ENCODE data around the gene CLMP.
A peak's percentile ranks its signal among the peaks of the same experiment; 100 is the strongest.

CLMP gene, protein sequence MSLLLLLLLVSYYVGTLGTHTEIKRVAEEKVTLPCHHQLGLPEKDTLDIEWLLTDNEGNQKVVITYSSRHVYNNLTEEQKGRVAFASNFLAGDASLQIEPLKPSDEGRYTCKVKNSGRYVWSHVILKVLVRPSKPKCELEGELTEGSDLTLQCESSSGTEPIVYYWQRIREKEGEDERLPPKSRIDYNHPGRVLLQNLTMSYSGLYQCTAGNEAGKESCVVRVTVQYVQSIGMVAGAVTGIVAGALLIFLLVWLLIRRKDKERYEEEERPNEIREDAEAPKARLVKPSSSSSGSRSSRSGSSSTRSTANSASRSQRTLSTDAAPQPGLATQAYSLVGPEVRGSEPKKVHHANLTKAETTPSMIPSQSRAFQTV

DNA sequence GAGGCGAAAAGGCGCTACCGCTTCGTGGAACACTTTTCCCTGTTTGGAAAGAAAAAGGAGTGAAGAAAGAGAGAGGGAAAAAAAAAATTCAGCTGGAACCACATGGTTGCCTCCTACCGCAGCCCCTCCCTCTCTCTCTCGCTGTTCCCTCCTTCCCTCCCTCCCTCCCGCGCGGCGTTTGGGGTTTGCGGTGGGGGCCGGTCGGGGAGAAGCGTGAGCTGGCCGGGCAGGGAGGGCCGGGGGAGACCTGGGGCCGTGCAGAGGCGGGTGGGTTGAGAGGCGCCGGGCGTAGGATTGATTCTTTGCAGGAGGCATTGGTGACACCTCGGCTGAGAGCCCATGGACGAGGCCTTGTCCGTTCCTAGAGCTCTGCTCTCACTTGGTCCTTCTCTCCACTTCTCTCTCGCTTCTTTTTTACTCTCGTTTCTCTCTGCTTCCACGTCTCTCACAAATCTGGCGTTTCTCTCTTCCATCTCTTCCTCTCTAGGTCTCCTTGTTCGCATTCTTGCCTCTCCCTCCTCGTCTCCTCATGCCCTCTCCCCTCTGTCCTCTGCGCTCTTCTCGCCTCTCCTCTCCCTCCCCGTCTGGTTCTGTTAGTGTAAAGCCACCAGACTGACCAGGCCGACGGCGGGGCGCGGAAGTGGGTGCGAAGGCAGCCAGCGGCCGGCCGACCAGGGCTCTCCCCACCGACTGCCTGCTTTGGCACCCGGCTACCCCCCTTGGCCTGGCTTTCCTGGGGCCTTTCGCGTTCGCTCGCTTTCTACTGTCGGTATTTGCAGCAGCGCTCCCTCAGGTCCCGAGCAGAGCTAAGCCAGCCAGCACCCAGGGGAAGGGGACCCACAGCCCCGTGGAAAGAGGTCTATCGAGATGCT is at the start of gene CLMP:
CLMP (minus strand) TSS at position 61 of the 872 bp plus-strand sequence. CDS start 308 bp downstream, outside the sequence.
- peak; percentile 9 for DNase-seq (ENCODE audit: low read depth)

DNA sequence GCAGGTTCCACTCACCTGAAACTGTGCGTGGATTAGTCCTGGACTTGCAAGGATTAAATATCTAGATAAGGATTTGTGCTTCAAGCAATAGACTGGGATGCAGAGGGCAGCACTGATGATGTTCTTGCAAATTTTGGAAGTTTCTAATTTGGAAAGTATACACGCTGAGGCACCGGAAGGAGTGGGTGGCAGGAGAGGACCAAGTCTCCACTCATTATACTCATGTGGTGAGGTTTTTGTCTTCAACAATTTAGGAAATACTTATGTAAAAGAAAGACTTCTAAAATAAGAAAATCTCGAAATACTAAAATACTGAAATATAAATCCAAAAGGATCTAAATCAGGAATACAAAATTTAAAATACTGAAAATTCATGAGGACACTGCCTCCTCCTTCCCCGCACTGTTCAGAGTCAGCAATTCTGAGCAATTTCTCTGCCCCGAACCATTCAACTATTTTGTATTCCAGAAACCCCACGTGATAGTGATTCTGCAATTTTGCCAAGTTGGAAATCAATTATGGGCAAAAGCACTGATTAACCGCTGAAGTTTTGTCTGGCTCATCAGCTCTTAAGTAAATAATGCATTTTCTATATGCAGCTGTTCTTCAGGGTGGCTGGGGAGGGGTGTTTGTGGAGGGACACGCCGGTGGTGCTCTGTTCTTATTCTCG is 47.0 kb upstream of the CLMP start:
- DNase-seq (ENCODE audit: low read depth) = no peak

DNA sequence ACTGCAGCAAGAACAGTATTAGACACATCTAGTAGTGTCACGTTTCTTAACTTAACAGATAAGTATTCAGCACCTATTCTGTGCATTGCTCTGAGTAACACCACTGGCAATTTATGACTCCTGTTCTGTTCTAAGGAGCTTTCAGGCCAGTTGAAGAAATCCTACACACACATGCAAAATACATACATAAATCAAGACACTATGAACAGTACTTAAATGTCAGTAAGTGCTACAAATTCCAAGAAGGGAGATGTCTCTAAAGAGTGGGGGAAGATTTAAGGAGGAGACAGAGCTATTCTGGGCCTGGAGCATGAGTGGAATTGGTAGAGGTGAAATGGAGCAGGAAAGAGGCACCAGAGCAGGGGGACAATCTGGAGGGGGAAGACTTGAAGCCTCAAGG is 46.2 kb upstream of the CLMP start:
- DNase-seq (ENCODE audit: low read depth) = no peak

DNA sequence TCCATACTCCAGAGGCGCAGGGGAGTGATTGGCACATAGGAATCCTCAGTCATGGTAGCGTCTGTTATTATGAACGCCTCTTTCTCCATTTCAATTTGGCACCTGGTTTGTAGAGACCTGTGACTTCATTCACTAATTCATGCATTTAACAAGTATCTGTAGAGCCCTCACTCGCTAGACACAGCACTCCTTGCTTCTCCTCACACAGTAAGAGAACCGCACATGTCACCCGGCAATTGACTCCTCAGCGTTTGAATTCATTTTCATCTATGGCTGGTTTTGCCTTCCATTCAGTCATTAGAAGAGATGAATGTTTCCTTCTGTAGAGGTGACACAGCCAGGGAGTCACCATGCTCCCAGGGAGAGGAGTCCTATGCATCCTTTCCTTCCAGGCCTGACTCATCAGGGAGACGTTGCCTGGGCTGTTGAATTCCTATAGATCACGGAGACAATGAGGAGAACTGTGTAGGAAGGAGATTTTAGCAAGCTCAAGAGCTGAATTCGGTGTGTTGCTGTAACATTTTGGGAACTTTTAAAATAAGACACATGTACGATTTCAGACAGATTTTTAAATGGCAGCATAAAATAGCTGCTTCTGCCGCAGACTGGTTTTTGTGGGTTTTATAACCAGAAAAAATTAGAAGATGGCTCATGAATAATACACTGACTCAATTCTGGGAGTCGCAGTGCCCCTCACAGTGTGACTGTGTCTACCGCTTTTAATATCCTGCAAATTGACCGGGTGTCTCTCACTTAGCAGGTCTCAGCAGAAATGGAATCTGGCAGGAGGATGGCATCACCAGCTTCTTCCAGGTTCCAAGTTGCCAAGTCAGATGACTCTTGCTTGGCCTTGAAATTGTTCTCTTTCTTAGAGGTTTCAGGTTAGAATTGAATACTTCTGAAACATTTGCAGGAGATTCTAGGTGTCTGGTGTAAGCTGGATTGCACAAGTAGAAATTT is 44.4 kb upstream of the CLMP start:
- no peak for DNase-seq (ENCODE audit: low read depth)

DNA sequence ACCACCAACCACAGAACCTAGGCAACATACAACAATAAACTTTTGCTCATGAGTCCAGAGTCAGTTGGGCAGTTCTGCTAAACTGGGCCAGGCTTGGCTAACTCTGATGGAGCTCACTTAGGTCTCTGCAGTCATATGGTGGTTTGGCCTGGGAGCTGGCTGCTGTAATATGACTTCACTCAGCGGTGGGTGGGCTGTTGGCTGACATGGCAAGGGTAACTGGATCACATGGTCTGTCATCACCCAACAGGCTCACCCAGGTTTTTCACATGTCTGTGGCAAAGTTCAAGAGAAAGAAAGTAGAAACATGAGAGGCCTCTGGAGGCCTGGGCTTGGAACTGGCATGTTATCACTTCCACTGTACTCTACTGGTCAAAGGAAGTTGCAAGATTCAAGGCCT is 43.2 kb upstream of the CLMP start:
- no peak for DNase-seq (ENCODE audit: low read depth)

DNA sequence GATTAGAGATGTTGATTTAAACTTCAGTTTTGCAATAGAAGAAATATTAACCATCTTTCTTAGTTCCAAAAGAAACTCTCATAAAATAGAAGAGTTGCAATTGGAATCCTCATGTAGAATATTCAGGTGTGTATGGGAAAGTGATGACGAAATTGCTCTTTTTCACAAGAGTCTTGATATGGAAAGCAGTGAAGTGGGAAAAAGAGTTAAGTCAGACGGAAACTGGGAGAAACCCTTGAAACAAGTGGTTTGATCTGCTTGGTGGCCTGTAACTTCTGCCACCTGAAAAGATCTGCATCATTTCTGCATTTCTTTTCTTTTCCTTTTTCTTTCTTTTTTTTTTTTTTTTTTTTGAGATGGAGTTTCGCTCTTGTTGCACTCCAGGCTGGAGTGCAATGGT is 41.8 kb upstream of the CLMP start:
- DNase-seq (ENCODE audit: low read depth) = no peak

DNA sequence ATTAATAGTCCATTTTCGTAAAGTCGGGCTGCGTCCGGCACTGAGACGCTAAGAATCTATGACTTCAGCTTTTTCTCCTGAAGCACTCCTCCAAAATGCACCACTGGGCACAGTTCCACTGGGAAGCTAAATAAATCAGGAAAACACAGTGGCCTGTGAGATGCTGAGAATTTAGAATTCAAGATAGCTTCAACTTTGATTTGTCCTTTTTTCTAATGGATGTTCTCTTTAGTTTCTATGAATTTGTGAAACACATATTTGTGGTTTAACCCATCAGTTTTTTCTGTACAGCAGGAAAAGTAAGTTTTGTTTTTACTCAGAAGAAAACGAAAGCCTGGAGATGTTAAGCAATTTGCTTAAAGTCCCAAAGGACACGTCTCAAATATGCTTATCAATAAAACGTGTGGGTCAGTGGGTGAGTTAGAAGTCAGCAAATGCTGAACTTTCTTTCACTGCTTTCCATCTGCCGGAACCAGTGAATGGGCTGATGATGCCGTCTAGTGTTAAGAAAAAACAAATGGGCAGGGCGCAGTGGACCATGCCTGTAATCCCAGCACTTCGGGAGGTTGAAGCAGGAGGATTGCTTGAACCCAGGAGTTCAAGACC is 40.7 kb upstream of the CLMP start:
- no peak for DNase-seq (ENCODE audit: low read depth)

DNA sequence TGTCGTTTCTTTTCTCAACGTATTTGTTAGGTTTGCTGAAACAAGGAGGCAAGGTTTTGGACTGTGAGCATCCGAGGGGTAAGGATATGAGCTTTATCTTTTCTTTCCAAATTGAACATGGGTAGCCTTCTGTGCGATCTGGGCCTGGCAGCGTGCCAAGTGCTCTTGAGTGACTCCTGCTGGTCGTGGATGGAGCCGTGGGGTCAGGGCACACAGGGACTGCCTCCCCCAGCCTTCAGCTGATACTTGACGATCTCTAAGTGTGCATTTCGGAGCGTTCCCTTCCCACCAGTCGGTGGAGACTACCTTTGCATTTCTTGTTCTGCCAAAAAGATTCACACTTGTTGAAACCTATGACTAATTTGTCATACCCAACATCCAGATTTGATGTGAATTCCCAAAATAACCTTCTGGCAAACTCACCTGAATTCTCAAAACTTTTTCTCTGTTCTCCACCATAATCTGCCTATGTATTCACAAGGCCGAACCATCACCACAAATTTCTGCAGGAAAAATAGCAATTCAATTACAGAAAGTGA is 40.1 kb upstream of the CLMP start:
- DNase-seq (ENCODE audit: low read depth) = peak; percentile 16

DNA sequence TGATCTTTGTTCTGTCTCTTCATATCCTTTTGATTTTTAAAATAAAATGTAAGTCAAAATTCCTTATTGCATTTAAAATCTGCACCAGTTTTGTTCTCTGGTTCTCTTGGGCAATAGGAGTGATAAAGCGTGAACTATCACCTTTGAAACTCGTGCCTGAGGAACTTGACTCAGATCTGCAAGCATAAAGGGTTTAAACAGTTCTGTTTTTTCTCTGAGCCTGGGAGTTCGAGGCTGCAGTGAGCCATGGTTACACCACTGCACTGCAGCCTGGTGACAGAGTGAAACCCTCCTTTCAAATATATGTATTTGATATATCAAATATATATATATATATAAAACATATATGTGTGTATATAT is 38.9 kb upstream of the CLMP start:
- no peak for DNase-seq (ENCODE audit: low read depth)

DNA sequence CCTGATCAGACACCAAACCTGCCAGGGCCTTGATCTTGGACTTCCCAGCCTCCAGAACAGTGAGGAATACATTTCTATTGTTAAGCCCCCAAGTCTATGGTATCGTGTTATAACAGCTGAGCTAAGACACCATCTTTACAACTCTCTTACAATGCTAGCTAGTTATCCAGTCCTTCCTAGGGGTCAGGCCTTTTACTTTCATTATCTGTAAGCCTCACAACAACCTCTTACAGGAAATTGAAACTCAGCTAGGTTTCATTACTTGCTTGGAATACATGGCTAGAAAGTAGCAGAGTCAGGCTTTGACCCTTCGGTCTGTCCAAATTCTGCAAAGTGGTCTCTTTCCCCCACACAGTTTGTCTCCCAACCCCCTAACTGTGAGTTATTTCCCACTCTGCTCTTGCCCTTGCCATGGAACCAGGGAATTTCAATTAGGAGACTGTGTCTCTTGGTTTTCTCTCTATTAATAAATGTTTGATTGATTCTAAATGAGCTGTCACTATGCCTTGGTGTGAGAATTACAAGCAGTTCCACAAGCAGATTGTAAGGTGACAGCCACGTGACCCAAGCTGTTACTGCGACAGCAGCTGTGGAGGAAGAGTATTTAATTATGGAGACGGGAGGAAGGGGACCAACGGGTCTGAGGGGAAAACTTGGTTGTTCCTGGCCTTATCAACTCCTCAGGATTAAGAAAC is 38.4 kb upstream of the CLMP start:
- no peak for DNase-seq (ENCODE audit: low read depth)

DNA sequence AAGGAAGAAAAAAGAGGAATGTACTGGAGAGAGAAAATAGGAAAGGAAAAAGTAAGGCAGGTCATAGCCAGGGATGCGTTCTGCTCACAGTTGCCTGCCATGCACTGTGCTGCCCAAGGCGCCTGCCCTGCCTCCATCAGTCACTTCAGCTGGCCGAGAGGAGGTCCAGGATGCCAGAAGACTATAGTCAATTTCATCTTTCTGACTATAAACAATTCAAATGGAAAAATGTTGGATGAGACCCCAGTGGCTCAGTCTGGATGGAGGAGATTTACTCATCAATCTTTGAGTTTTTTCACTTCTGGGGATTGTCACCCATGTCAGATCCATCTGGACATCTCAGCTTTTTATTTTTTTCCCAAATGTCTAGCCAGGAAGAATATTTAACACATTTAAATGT is 36.7 kb upstream of the CLMP start:
- DNase-seq (ENCODE audit: low read depth) = no peak

DNA sequence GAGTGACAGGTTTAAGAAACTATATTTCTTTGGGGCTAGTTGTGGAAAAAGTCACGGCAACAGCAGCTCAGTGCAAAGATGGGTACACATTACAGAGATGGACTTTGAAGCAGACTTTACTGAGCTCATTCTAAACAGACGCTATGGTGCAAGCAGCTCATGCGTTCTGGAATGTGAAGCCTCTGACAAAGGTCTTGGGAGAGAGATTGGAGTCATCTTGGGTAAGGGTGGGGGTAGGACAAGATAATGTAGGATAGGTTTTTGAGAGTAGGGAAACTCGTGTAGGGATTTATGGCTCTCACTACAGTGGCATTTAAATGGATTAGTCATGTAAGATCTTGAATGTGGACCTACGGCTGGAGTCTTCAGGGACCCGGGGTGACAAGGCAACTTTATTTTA is 36.2 kb upstream of the CLMP start:
- no peak for DNase-seq (ENCODE audit: low read depth)

DNA sequence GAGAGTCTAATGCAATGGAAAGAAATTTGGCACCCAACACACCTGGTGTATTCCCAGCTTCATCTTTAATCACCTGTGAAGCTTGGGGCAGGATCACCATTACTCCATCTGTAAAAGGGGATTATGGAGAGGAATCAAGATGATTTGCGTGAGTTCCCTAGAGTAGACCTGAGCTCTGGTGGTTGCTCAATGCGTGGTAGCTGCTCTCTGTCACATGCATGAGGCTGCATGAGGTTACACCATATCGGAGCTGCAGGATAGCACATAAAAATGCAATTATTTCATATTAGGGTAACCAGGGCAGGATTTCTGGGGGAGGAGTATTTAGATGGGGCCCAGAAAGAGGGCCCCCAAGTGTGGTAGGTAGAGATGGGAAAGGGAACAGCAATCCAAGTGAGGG is 35.3 kb upstream of the CLMP start:
- no peak for DNase-seq (ENCODE audit: low read depth)

DNA sequence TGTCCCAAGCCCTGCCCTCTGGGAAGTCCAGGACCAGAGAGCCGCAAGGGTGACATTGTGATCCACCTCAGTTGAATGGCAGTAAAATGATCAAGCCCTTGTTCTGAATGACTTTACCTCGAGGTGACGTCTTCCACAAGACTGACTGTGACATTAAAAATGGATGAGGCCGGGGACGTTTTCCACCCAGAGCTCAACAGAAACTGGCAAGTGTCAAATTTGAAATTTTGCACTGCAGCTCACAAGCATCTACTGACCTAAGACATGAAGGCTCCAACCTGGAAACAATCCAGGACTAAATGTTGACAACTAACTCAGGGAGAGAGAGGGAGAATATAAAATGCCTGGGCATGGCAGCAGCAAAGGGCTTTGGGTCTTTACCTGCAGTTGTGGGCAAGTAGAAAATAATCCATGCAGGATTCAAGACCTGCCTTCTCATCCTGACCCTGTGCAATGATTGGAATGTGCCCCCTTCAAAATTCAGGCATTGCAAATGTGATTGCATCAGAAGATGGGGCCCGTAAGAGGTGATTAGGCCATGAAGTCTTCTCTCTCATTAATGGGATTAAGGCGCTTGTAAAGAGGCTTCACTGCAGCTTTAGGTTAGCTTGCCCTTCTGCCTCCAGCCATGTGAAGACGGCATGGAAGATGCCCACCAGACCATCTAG is 33.6 kb upstream of the CLMP start:
- no peak for DNase-seq (ENCODE audit: low read depth)

DNA sequence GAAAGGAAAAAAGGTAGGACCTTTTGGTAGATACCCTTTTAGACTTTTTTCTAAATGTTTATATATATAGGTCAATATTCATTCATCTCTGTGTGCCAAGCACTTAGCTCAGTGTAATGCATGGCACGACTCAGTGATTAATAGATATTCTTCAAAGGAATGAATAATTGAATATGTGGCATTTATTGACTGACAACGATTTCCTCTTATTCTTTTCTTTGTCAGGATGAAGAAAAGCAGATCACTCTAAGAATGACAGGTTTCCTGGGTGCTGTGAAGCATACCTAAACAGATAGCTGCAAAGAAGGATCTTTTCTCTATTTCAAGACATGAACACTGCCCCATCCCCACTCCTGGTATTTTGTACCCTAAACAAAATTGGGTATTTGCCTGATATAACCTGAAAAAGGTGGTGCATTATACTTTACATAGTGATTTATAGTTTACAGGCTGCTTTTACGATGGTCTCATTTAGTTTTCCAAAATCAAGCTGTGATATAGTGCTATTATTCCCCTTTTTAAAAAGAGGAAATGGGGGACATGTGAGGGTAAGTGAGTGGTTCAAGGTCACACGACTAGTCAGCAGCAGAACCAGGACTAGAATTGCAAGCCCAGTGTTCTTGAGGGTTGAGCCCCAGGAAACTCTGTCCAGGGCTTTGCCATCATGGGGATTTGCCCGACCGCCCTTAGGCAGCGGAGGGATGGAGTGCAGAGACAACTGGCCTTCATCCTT is 32.9 kb upstream of the CLMP start:
- no peak for DNase-seq (ENCODE audit: low read depth)

DNA sequence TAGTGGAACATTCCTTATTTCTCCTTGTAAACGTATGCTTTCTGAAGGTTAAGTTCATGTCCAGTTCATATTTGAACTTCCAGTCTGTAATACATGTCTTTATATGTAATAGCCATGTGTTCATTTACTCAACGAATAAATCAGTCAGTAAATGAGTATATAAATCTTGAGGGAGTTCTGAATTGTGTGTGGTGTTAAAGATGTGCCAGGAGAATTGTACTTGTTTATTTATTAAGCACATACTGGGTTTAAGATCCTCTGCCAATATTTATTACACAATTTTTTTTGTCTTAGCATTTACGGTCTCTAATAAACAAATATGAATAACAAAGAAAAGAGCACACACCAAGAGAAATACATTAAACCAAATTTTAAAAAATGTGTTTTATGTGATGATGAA is 26.5 kb upstream of the CLMP start:
- DNase-seq (ENCODE audit: low read depth) = no peak

DNA sequence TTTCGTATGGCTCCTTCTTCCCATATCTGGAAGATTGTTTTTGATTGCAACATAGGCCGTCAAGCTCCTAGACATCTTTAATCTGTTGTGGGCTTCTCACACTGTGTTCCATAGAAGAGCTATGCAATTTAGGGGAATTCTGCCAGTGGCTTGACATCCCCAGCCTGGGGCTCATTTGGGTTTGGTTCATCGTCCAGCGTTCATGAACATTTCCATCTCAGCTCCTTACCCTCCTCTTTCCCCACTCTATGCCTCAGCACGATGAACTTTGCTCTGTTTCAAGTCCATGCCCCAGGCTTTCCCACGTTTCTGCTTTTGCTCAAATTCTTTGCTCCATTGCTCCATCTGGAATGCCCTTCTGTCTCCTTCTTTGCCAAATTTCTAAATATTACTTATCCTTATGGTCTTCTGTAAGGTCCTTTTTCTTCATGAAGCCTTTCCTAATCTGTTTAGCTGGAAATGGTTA is 26.1 kb upstream of the CLMP start:
- no peak for DNase-seq (ENCODE audit: low read depth)

DNA sequence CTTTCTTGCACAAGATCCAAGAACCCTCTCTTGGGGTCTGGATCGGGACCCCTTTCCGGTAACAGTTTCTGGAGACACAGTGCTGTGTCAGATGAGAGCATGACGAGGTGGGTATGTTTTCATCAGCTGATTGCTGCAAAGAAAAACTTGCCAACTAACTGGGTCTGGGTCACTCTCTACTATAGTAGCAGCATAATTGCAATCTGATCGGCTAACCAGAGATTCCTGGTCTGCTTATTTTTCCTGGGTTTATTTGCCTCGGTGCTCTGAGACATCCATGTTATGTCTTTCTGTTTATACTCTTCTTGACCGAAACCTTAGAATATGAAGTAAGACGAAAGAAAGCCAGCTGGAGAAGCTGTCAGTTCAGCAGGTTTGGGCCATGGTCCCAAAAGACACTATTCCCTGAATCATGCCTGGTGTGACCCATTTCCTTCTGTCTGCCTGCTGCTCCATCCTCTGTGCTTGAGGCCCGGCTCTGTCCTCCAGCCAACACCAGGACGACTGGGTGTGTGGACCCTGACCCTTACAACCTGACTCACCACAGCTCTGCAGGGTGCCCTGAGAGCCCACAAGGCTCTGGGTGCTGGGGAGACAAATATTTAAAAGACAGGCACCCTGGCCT is 24.1 kb upstream of the CLMP start:
- no peak for DNase-seq (ENCODE audit: low read depth)

DNA sequence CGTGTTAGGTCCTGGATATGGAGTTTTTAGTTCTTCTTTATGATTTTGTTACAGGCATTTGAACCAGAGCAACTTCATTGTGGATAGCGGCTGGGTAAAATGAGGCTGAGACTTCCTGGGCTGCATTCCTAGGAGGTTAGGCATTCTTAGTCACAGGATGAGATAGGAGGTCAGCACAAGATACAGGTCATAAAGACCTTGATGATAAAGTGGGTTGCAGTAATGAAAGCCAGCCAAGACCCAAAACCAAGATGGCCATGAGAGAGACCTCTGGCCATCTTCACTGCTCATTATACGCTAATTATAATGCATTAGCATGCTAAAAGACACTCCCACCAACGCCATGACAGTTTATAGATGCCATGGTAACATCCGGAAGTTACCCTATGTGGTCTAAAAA is 23.4 kb upstream of the CLMP start:
- DNase-seq (ENCODE audit: low read depth) = no peak

All from activated T-cell treated with anti-CD3 and anti-CD28 coated beads for 24 hours (primary cell).